Endothelial cell of umbilical vein (primary cell): ENCODE results near the gene SLC49A4.

Experiments
- CTCF ChIP-seq, 2 donors: IDR thresholded peaks; 1 replicate in 1 of 2; 2 replicates in 1 of 2; pipeline ENCODE4 v1.5.1; 2011; ENCODE audit warnings: low read length in 2 of 2, mild to moderate bottlenecking in 2 of 2, moderate library complexity in 2 of 2, control low read depth in 1 of 2, inconsistent platforms in 1 of 2, low read depth in 1 of 2; ENCODE audit not compliant: insufficient read depth in 1 of 2; ENCODE audit errors: extremely low read depth in 1 of 2
- EZH2 ChIP-seq: IDR thresholded peaks from 2 replicates; pipeline ENCODE4 v1.6.1; 2012; ENCODE audit warnings: borderline replicate concordance, low read depth, mild to moderate bottlenecking, moderate library complexity, low read length, inconsistent platforms; ENCODE audit not compliant: severe bottlenecking
- FOS ChIP-seq: IDR thresholded peaks from 2 replicates; pipeline ENCODE4 v1.6.1; 2011; ENCODE audit warnings: mild to moderate bottlenecking, low read length, moderate library complexity, borderline replicate concordance; ENCODE audit not compliant: insufficient read depth
- GATA2 ChIP-seq: IDR thresholded peaks from 2 replicates; pipeline ENCODE4 v1.7.0; 2011; ENCODE audit warnings: low read depth, mild to moderate bottlenecking, moderate library complexity, mixed read lengths, low read length; ENCODE audit not compliant: insufficient read length, insufficient read depth
- MAX ChIP-seq: IDR thresholded peaks from 2 replicates; pipeline ENCODE4 v1.6.1; 2011; ENCODE audit not compliant: insufficient read depth, insufficient read length
- POLR2A ChIP-seq: IDR thresholded peaks from 2 replicates; pipeline ENCODE4 v1.6.1; 2012; ENCODE audit warnings: low read depth, mild to moderate bottlenecking, control low read depth, low read length

- TF ChIP-seq CTCF (IDR thresholded peaks at IDR 0.05; ENCODE audit: extremely low read depth in 1 of 2, insufficient read depth in 1 of 2, low read depth in 1 of 2, low read length in 2 of 2): no peak
- TF ChIP-seq FOS: no peak
- no peak for TF ChIP-seq POLR2A
- TF ChIP-seq EZH2: no peak
- TF ChIP-seq GATA2: no peak
- TF ChIP-seq MAX: no peak
These were observed 91.4 kb downstream of the SLC49A4 start for GRCh38 chr3:122886251-122886650.
